Testis (tissue), 3 donors: ENCODE measurements around the gene HAPLN2. TPM values are rescaled to one million over a fixed set of nuclear protein-coding genes. Genes with fewer than 3 reads are reported as not detected.
A peak's percentile ranks its signal among the peaks of the same experiment; 100 is the strongest.

Source experiments
- DNase-seq: peaks from one replicate; pipeline ENCODE4 v3.0.0-alpha.2; 2019
- H3K27ac ChIP-seq, 2 donors: fragments of 200-600 bp; sonication (generic); one replicate each; pipeline ENCODE4 v1.5.1; 2019
- H3K27me3 ChIP-seq: fragments of 200-600 bp; sonication (generic); one replicate; pipeline ENCODE4 v1.5.1; 2019
- H3K36me3 ChIP-seq: fragments of 200-600 bp; sonication (generic); one replicate; pipeline ENCODE4 v1.5.1; 2017; ENCODE audit warnings: low read depth; ENCODE audit errors: missing control alignments
- H3K4me1 ChIP-seq: fragments of 200-600 bp; sonication (generic); one replicate; pipeline ENCODE4 v1.5.1; 2019
- H3K4me3 ChIP-seq, 2 donors: fragments of 200-600 bp; sonication (generic); one replicate each; pipeline ENCODE4 v1.5.1; 2017 to 2019
- H3K9me3 ChIP-seq: fragments of 200-600 bp; sonication (generic); one replicate; pipeline ENCODE4 v1.5.1; 2017
- POLR2A ChIP-seq: fragments of 450-650 bp; IDR thresholded peaks from one replicate; pipeline ENCODE4 v1.6.1; 2017; ENCODE audit warnings: antibody characterized with exemption, mild to moderate bottlenecking, moderate library complexity
- WGBS, 2 donors: methylation state at CpG; one replicate each; pipeline ENCODE4 v1.1.5; 2018; 5-methylcytosine and 5-hydroxymethylcytosine counted together
- intact Hi-C: fragments of 100-400 bp; cut with DNase I; formaldehyde crosslinking; loops from one replicate; pipeline ENCODE4 v1.15.1; 2023; ENCODE audit warnings: low total_unique reads
- polyA plus RNA-seq: library from polyadenylated mRNA; stranded (reverse); fragments of 350-450 nt; fragmentation: Illumina TruSeq; extraction: RNeasy Lipid Tissue Mini Kit (QIAGEN cat#74804); gene quantifications from one replicate; pipeline ENCODE4 v1.2.3, GENCODE V29; 2014; ENCODE audit warnings: low read depth, low replicate concordance; ENCODE audit not compliant: insufficient read depth
- total RNA-seq, 2 donors: library from RNA; depleted of rRNA; stranded (reverse); fragments of >200 nt; gene quantifications; one replicate each; pipeline ENCODE4 v1.2.3, GENCODE V29; 2016
- TF ChIP-seq, protein P1 (sequence below), 3 experiments: fragments of 450-650 bp in 2 of 3; fragments of 200-600 bp in 1 of 3; sonication (generic) in 1 of 3; IDR thresholded peaks; one replicate each; pipeline ENCODE4 v1.5.1; 2016 to 2019; ENCODE audit warnings: antibody characterized with exemption in 3 of 3, mild to moderate bottlenecking in 2 of 3, moderate library complexity in 1 of 3

Gene HAPLN2
- total and polyA plus RNA-seq, 3 donors from 2014 or later = 1.5 to 6.0 (median 5.5) TPM

DNA sequence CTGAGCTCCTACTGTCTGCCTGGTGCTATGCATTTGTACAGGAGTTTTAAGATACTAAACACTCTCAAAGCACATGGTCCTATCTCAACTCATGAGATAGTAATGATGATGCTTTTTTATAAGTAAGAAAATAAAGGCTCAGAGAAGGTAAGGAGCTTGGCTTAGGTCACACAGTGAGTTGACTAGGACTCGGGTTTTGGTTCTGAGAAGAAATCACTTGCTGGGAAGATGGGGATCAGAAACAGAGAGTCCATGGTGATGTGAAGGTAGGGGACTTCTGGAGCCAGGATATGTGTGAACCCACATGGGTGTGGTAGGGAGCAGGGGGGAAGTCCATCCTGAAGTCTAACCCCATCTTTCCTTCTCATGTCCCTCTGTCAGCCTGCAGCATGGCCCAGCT is 26.5 kb downstream of the HAPLN2 start:
- DNase-seq = no peak
- no peak overlapping the region for H3K4me3 ChIP-seq
- no peaks in the 10 kb centered on the region for H3K27me3 ChIP-seq
- peaks cover 6% of the 10 kb centered on the region for H3K4me1 ChIP-seq
- H3K36me3 ChIP-seq = no peaks in the 10 kb centered on the region
- H3K9me3 ChIP-seq = no peaks in the 10 kb centered on the region
- no peak overlapping the region for H3K27ac ChIP-seq
- WGBS, 2 donors = 90 to 91% methylated on average over 1 of the region's 1 CpG
- intact Hi-C loops = no loop called here
- TF ChIP-seq, protein P1, sequence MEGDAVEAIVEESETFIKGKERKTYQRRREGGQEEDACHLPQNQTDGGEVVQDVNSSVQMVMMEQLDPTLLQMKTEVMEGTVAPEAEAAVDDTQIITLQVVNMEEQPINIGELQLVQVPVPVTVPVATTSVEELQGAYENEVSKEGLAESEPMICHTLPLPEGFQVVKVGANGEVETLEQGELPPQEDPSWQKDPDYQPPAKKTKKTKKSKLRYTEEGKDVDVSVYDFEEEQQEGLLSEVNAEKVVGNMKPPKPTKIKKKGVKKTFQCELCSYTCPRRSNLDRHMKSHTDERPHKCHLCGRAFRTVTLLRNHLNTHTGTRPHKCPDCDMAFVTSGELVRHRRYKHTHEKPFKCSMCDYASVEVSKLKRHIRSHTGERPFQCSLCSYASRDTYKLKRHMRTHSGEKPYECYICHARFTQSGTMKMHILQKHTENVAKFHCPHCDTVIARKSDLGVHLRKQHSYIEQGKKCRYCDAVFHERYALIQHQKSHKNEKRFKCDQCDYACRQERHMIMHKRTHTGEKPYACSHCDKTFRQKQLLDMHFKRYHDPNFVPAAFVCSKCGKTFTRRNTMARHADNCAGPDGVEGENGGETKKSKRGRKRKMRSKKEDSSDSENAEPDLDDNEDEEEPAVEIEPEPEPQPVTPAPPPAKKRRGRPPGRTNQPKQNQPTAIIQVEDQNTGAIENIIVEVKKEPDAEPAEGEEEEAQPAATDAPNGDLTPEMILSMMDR (IDR thresholded peaks at IDR 0.05) = no peak
- TF ChIP-seq POLR2A = no peak

DNA sequence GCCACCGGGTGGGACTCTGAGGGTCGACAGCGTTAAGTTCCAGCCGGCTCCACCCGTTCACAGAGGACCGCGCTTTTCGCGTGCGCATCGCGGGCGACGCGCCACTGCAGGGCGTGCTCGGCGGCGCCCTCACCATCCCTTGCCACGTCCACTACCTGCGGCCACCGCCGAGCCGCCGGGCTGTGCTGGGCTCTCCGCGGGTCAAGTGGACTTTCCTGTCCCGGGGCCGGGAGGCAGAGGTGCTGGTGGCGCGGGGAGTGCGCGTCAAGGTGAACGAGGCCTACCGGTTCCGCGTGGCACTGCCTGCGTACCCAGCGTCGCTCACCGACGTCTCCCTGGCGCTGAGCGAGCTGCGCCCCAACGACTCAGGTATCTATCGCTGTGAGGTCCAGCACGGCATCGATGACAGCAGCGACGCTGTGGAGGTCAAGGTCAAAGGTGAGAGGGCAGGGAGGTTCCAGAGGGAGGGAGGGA is 27.6 kb downstream of the HAPLN2 start:
- TF ChIP-seq POLR2A = no peak
- TF ChIP-seq, protein P1 (IDR thresholded peaks at IDR 0.05) = no peak
- DNase-seq = no peak
- H3K27me3 ChIP-seq = no peaks in the 10 kb centered on the region
- H3K4me3 ChIP-seq = peak overlapping the region in 1 of 2 donors; percentile 17
- no peaks in the 10 kb centered on the region for H3K9me3 ChIP-seq
- WGBS, 2 donors = 9 to 26% methylated on average over 6 to 48 of the region's 51 CpGs
- intact Hi-C loops = no loop called here
- no peak overlapping the region for H3K27ac ChIP-seq
- no peaks in the 10 kb centered on the region for H3K36me3 ChIP-seq
- peaks cover 6% of the 10 kb centered on the region for H3K4me1 ChIP-seq

DNA sequence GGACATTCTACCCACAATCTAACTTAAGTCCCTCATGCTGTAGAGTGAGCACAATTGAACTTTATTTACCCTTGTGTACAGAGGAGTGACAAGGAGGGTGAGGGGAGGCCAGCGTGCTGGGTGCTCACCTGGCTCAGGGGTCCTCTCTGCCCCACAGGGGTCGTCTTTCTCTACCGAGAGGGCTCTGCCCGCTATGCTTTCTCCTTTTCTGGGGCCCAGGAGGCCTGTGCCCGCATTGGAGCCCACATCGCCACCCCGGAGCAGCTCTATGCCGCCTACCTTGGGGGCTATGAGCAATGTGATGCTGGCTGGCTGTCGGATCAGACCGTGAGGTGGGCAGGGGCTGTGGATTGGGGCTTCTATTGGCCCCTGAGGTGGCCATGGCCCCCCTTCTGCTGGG is 28.1 kb downstream of the HAPLN2 start:
- 81 to 89% methylated on average over 7 to 10 of the region's 10 CpGs for WGBS, 2 donors
- intact Hi-C loops = no loop called here
- TF ChIP-seq, protein P1 (IDR thresholded peaks at IDR 0.05) = no peak
- no peak for TF ChIP-seq POLR2A
- no peaks in the 10 kb centered on the region for H3K9me3 ChIP-seq
- H3K36me3 ChIP-seq = no peaks in the 10 kb centered on the region
- peaks cover under 1% of the 10 kb centered on the region for H3K4me1 ChIP-seq
- no peak overlapping the region for H3K4me3 ChIP-seq
- DNase-seq = no peak
- H3K27ac ChIP-seq = no peak overlapping the region
- no peaks in the 10 kb centered on the region for H3K27me3 ChIP-seq

DNA sequence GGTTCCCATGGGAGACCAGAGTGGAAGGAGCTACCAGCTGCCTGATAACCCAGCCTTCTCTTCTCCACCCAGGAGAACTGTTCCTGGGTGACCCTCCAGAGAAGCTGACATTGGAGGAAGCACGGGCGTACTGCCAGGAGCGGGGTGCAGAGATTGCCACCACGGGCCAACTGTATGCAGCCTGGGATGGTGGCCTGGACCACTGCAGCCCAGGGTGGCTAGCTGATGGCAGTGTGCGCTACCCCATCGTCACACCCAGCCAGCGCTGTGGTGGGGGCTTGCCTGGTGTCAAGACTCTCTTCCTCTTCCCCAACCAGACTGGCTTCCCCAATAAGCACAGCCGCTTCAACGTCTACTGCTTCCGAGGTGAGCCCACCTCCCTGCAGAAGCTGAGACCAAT is 29.3 kb downstream of the HAPLN2 start:
- no peak overlapping the region for H3K27ac ChIP-seq
- no peak for TF ChIP-seq POLR2A
- TF ChIP-seq, protein P1 (IDR thresholded peaks at IDR 0.05) = no peak
- H3K4me1 ChIP-seq = no peaks in the 10 kb centered on the region
- no peak for DNase-seq
- intact Hi-C loops = no loop called here
- no peaks in the 10 kb centered on the region for H3K27me3 ChIP-seq
- H3K36me3 ChIP-seq = no peaks in the 10 kb centered on the region
- no peak overlapping the region for H3K4me3 ChIP-seq
- H3K9me3 ChIP-seq = no peaks in the 10 kb centered on the region
- 72 to 86% methylated on average over 7 to 10 of the region's 10 CpGs for WGBS, 2 donors

DNA sequence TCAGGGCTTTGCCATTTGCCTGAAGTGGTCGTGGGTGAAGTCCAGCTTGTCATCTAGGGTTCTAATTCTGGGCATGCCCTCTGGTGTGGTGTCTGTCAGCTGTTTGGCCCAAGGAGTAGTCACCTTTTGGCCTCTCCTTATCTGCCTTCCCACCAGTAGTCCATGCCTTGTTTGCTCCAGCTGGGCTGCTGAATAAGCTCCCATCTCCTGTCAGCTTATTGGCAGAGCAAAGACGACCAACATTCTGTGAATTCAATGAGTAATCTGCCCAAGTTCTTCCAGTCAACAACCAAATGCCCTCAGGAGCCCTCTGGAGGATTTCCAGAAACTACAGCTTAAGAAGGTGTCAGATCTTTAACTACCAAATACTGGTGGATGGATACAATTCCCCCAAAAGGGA is 29.7 kb downstream of the HAPLN2 start:
- intact Hi-C loops = no loop called here
- no peaks in the 10 kb centered on the region for H3K9me3 ChIP-seq
- H3K4me3 ChIP-seq = no peak overlapping the region
- no peaks in the 10 kb centered on the region for H3K27me3 ChIP-seq
- 39 to 53% methylated on average over 2 of the region's 2 CpGs for WGBS, 2 donors
- TF ChIP-seq, protein P1 (IDR thresholded peaks at IDR 0.05) = no peak
- TF ChIP-seq POLR2A = no peak
- H3K36me3 ChIP-seq = no peaks in the 10 kb centered on the region
- H3K27ac ChIP-seq = no peak overlapping the region
- no peak for DNase-seq
- no peaks in the 10 kb centered on the region for H3K4me1 ChIP-seq
